H9 (cell line): ENCODE measurements around the gene KIF18B. TPM values are rescaled to one million over a fixed set of nuclear protein-coding genes. Genes with fewer than 3 reads are reported as not detected.
A peak's percentile ranks its signal among the peaks of the same experiment; 100 is the strongest.

Experiments used
- DNase-seq: peaks from one replicate; pipeline ENCODE4 v3.0.0-alpha.2; 2017
- H2AFZ ChIP-seq: one replicate; pipeline ENCODE4 v1.6.1; 2013; ENCODE audit warnings: mild to moderate bottlenecking, low read length, control low read depth, moderate library complexity
- H2AK5ac ChIP-seq: 2 replicates; pipeline ENCODE4 v1.6.1; 2013; ENCODE audit warnings: low read length, control low read depth, mixed read lengths; ENCODE audit not compliant: insufficient read length
- H2BK120ac ChIP-seq: one replicate; pipeline ENCODE4 v1.6.1; 2013; ENCODE audit warnings: low read depth, mild to moderate bottlenecking, low read length, control low read depth, inconsistent platforms; ENCODE audit not compliant: poor library complexity, severe bottlenecking
- H2BK12ac ChIP-seq: 2 replicates; pipeline ENCODE4 v1.6.1; 2013; ENCODE audit warnings: low read length, control low read depth, mixed read lengths, low read depth; ENCODE audit not compliant: insufficient read length
- H2BK15ac ChIP-seq: 2 replicates; pipeline ENCODE4 v1.6.1; 2013; ENCODE audit warnings: low read depth, low read length, control low read depth
- H2BK20ac ChIP-seq: one replicate; pipeline ENCODE4 v1.6.1; 2013; ENCODE audit warnings: low read depth, mild to moderate bottlenecking, low read length, control low read depth, inconsistent platforms; ENCODE audit not compliant: poor library complexity, severe bottlenecking
- H2BK5ac ChIP-seq: 2 replicates; pipeline ENCODE4 v1.6.1; 2013; ENCODE audit warnings: low read length, control low read depth, mixed read lengths; ENCODE audit not compliant: insufficient read length
- H3K14ac ChIP-seq: 2 replicates; pipeline ENCODE4 v1.6.1; 2013; ENCODE audit warnings: low read length, control low read depth; ENCODE audit not compliant: insufficient read depth
- H3K18ac ChIP-seq: 2 replicates; pipeline ENCODE4 v1.6.1; 2013; ENCODE audit warnings: low read depth, mild to moderate bottlenecking, mixed read lengths, low read length, control low read depth; ENCODE audit not compliant: insufficient read length
- H3K23ac ChIP-seq: 2 replicates; pipeline ENCODE4 v1.6.1; 2013; ENCODE audit warnings: low read length, control low read depth, mixed read lengths, low read depth; ENCODE audit not compliant: insufficient read length
- H3K23me2 ChIP-seq: 2 replicates; pipeline ENCODE4 v1.6.1; 2013; ENCODE audit warnings: low read depth, mild to moderate bottlenecking, mixed read lengths, low read length, control low read depth; ENCODE audit not compliant: insufficient read length, poor library complexity, severe bottlenecking
- H3K27ac ChIP-seq: 2 replicates; pipeline ENCODE4 v1.5.1; 2013; ENCODE audit warnings: low read length, control low read depth, mixed read lengths, low read depth; ENCODE audit not compliant: insufficient read length
- H3K27me3 ChIP-seq: 2 replicates; pipeline ENCODE4 v1.6.1; 2013; ENCODE audit warnings: low read length, control low read depth, inconsistent platforms; ENCODE audit not compliant: insufficient read depth
- H3K4ac ChIP-seq: 2 replicates; pipeline ENCODE4 v1.6.1; 2013; ENCODE audit warnings: low read depth, mild to moderate bottlenecking, control low read depth, inconsistent platforms, low read length, moderate library complexity
- H3K4me1 ChIP-seq: 2 replicates; pipeline ENCODE4 v1.6.1; 2013; ENCODE audit warnings: low read length, control low read depth, inconsistent platforms; ENCODE audit not compliant: insufficient read depth
- H3K4me2 ChIP-seq: 2 replicates; pipeline ENCODE4 v1.6.1; 2013; ENCODE audit warnings: low read length, control low read depth, mixed read lengths; ENCODE audit not compliant: insufficient read length, insufficient read depth
- H3K56ac ChIP-seq: 2 replicates; pipeline ENCODE4 v1.6.1; 2013; ENCODE audit warnings: low read depth, mild to moderate bottlenecking, mixed read lengths, low read length, control low read depth; ENCODE audit not compliant: insufficient read length
- H3K79me1 ChIP-seq: 2 replicates; pipeline ENCODE4 v1.6.1; 2013; ENCODE audit warnings: low read depth, mild to moderate bottlenecking, moderate library complexity, low read length, control low read depth, inconsistent platforms; ENCODE audit not compliant: insufficient read depth, poor library complexity, severe bottlenecking
- H3K79me2 ChIP-seq: 2 replicates; pipeline ENCODE4 v1.6.1; 2013; ENCODE audit warnings: low read length, control low read depth, inconsistent platforms; ENCODE audit not compliant: insufficient read depth
- H3K9ac ChIP-seq: 2 replicates; pipeline ENCODE4 v1.6.1; 2013; ENCODE audit warnings: low read length, control low read depth, mixed read lengths; ENCODE audit not compliant: insufficient read length; ENCODE audit errors: extremely low read depth
- H3K9me3 ChIP-seq: one replicate; pipeline ENCODE4 v1.6.1; 2013; ENCODE audit warnings: low read depth, low read length, inconsistent platforms; ENCODE audit not compliant: control insufficient read depth
- H3T11ph ChIP-seq: one replicate; pipeline ENCODE4 v1.6.1; 2013; ENCODE audit warnings: mild to moderate bottlenecking, low read length, control low read depth, inconsistent platforms
- H4K20me1 ChIP-seq: one replicate; pipeline ENCODE4 v1.6.1; 2013; ENCODE audit not compliant: control insufficient read depth, insufficient read length, insufficient read depth
- H4K5ac ChIP-seq: 2 replicates; pipeline ENCODE4 v1.6.1; 2013; ENCODE audit warnings: low read depth, mild to moderate bottlenecking, mixed read lengths, low read length, control low read depth; ENCODE audit not compliant: insufficient read length
- H4K8ac ChIP-seq: replicated peaks from 2 replicates; pipeline ENCODE4 v1.6.1; 2013; ENCODE audit warnings: low read length, control low read depth, mixed read lengths, low read depth; ENCODE audit not compliant: insufficient read length
- H4K91ac ChIP-seq: 2 replicates; pipeline ENCODE4 v1.6.1; 2013; ENCODE audit warnings: low read depth, mild to moderate bottlenecking, moderate library complexity, mixed read lengths, low read length, control low read depth; ENCODE audit not compliant: insufficient read length
- H3K27ac Mint-ChIP-seq, 3 experiments: 2 replicates in 2 of 3; 3 replicates in 1 of 3; pipeline ENCODE4 v1.8.0; 2020 to 2021; ENCODE audit warnings: mixed read lengths in 3 of 3, mild to moderate bottlenecking in 1 of 3, moderate library complexity in 1 of 3
- H3K27me3 Mint-ChIP-seq: 2 replicates; pipeline ENCODE4 v1.8.0; 2021; ENCODE audit warnings: low read depth, mild to moderate bottlenecking, moderate library complexity, mixed read lengths
- H3K36me3 Mint-ChIP-seq, 3 experiments: 2 replicates in 2 of 3; 3 replicates in 1 of 3; pipeline ENCODE4 v1.8.0; 2020 to 2021; ENCODE audit warnings: low read depth in 3 of 3, mixed read lengths in 3 of 3; ENCODE audit not compliant: insufficient read depth in 1 of 3
- H3K4me1 Mint-ChIP-seq, 2 experiments: 2 replicates each; pipeline ENCODE4 v1.8.0; 2020; ENCODE audit warnings: mixed read lengths in 2 of 2
- H3K4me3 Mint-ChIP-seq, 2 experiments: 2 replicates in 1 of 2; 3 replicates in 1 of 2; pipeline ENCODE4 v1.8.0; 2020 to 2021; ENCODE audit warnings: mild to moderate bottlenecking in 2 of 2, mixed read lengths in 2 of 2, moderate library complexity in 1 of 2
- H3K9me3 Mint-ChIP-seq, 2 experiments: 2 replicates in 1 of 2; 3 replicates in 1 of 2; pipeline ENCODE4 v1.8.0; 2020; ENCODE audit warnings: mild to moderate bottlenecking in 2 of 2, mixed read lengths in 2 of 2, moderate library complexity in 1 of 2
- WGBS: extraction: QIAGEN DNeasy Blood & Tissue Kit; methylation state at CpG from one replicate; pipeline ENCODE4 v1.1.7; 2013; ENCODE audit warnings: missing lambda C conversion rate, low lambda C conversion rate, mixed read lengths; ENCODE audit not compliant: insufficient read length; ENCODE audit errors: extremely low coverage; 5-methylcytosine and 5-hydroxymethylcytosine counted together
- long read RNA-seq: library from polyadenylated mRNA; unstranded; transcript quantifications from one replicate; pipeline ENCODE4 v2.0.0, GENCODE V29; 2020
- total RNA-seq: library from RNA; stranded (reverse); gene quantifications from 2 replicates; pipeline ENCODE4 v1.2.1, GENCODE V29; 2021
- TF ChIP-seq, protein P1 (sequence below): fragments of 200-600 bp; sonication (generic); conservative IDR thresholded peaks from 3 replicates; pipeline ENCODE4 v1.8.0; 2021; ENCODE audit warnings: antibody characterized with exemption, mild to moderate bottlenecking

Gene KIF18B
- total RNA-seq, result 51.8 and 52.6 TPM in 2 replicates
- long read RNA-seq, full-length matches to known transcripts, result 14 of 69 reads
- long read RNA-seq, partial matches to known transcripts, result 29 of 69 reads
- long read RNA-seq, other reads (novel, unspliced or antisense), result 26 of 69 reads

DNA sequence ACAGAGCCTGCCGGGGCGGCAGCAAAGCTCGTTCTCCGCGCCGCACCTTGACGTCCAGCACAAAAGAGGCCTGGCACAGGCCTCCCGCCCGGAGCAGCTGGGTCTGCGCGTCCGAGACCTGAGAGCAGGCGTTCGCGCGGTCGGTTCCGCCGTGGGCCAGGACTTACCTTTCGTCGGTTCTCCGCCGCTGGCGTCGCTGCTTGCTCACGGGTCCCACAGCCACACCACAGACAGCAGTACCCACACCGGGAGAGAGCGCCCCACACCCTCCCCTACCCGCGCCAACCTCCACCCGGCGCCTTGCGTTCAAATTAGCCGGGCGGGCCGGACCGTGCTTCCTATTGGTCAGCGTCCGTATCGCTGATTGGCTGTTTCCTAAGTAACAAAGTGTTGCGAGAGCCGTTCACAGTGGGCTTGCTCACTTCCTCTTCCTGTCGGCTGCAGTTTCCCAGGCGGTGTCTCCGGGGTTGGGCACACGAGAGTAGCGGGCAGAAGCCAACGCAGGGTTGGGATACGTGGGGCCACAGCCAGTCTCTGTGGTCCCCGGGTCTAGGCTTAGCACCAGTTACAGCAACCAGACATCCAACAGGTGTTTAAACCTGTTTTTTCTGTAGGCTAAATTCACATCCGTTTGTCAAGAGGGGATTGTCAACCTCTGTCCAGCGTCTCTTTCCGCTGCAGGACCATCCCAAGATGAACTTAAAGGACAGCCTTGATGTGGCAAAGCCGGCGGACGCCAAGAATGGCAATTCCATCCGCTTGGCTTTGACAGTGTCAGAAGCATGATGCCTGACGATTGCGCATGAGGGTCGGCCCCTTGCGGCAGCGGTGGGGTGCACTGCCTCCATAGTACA lies at the start of gene KIF18B:
KIF18B (minus strand) TSS at position 313 of the 854 bp plus-strand sequence. CDS start 11,429 bp downstream, outside the sequence.
- Histone ChIP-seq H3K23me2 (peaks cover 5% of the 10 kb centered on the region), H2BK5ac (no peak within 1 kb of the TSS), H2BK12ac (no peak within 1 kb of the TSS), H3K9ac (peak within 1 kb of the TSS; percentile 82), H4K91ac (no peak within 1 kb of the TSS), H2BK120ac (no peak within 1 kb of the TSS), H4K8ac (no peak within 1 kb of the TSS), H2AFZ (no peak within 1 kb of the TSS), H4K5ac (no peak within 1 kb of the TSS), H3T11ph (no peak within 1 kb of the TSS), H3K56ac (no peak within 1 kb of the TSS), H3K27me3 (no peaks in the 10 kb centered on the region), H2BK20ac (no peak within 1 kb of the TSS), H3K79me1 (no peaks in the 10 kb centered on the region), H3K9me3 (no peaks in the 10 kb centered on the region), H3K4ac (no peak within 1 kb of the TSS; the same call in 1 of the 2 replicates), H3K23ac (no peak within 1 kb of the TSS), H2AK5ac (no peak within 1 kb of the TSS), H2BK15ac (no peak within 1 kb of the TSS), H3K4me1 (no peaks in the 10 kb centered on the region; the same call in 1 of the 2 replicates), H4K20me1 (no peaks in the 10 kb centered on the region), H3K14ac (peak within 1 kb of the TSS; percentile 88), H3K18ac (peak within 1 kb of the TSS; percentile 88), H3K79me2 (peaks cover 10% of the 10 kb centered on the region; the same call in 1 of the 2 replicates), H3K27ac (no peak within 1 kb of the TSS), H3K4me2 (peak within 1 kb of the TSS; percentile 75)
- Mint-ChIP-seq H3K4me1 (peaks cover 11 to 14% of the 10 kb centered on the region in 2 experiments), H3K36me3 (peaks cover 10 to 31% (median 21%) of the 10 kb centered on the region in 3 experiments), H3K4me3 (peak within 1 kb of the TSS; percentile 93 to 97), H3K9me3 (peaks cover 0 to 5% of the 10 kb centered on the region in 2 experiments; a peak in 1 of 5 replicates), H3K27ac (peak within 1 kb of the TSS in 2 of 3 experiments; percentile 95; a peak in 5 of 7 replicates), H3K27me3 (peaks cover 1% of the 10 kb centered on the region; the same call in 1 of the 2 replicates)
- TF ChIP-seq, protein P1, sequence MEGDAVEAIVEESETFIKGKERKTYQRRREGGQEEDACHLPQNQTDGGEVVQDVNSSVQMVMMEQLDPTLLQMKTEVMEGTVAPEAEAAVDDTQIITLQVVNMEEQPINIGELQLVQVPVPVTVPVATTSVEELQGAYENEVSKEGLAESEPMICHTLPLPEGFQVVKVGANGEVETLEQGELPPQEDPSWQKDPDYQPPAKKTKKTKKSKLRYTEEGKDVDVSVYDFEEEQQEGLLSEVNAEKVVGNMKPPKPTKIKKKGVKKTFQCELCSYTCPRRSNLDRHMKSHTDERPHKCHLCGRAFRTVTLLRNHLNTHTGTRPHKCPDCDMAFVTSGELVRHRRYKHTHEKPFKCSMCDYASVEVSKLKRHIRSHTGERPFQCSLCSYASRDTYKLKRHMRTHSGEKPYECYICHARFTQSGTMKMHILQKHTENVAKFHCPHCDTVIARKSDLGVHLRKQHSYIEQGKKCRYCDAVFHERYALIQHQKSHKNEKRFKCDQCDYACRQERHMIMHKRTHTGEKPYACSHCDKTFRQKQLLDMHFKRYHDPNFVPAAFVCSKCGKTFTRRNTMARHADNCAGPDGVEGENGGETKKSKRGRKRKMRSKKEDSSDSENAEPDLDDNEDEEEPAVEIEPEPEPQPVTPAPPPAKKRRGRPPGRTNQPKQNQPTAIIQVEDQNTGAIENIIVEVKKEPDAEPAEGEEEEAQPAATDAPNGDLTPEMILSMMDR, result peak; percentile 6; the same call in 1 of the 3 replicates
- peak; percentile 98 for DNase-seq
- no CpG with 5 or more reads among the region's 62 CpGs for WGBS
